ENCODE data around the gene DCHS1. TPM values are rescaled to one million over a fixed set of nuclear protein-coding genes. Genes with fewer than 3 reads are reported as not detected.

The DCHS1 gene
- total and polyA plus RNA-seq, 4 donors = 0.68 to 8.9 (median 5.8) TPM

GRCh38 chr11:6658647-6659046 is 3.0 kb upstream of the DCHS1 start:
- Histone ChIP-seq H3K27ac (ENCODE audit: low read depth in 1 of 2, low read length in 2 of 2) (no peak overlapping the region), H3K9me3 (ENCODE audit: control insufficient read depth in 4 of 4, low read length in 3 of 4) (no peaks in the 10 kb centered on the region), H3K4me1 (ENCODE audit: control insufficient read depth in 4 of 4, insufficient read depth in 4 of 4, low read length in 3 of 4) (peaks cover 0 to 10% (median 3%) of the 10 kb centered on the region in 4 donors), H3K27me3 (ENCODE audit: control insufficient read depth in 4 of 4, insufficient read depth in 4 of 4, low read length in 3 of 4) (no peaks in the 10 kb centered on the region), H3K36me3 (ENCODE audit: control insufficient read depth in 4 of 4, insufficient read depth in 3 of 4, low read depth in 1 of 4, low read length in 3 of 4) (no peaks in the 10 kb centered on the region), H3K9ac (ENCODE audit: low read depth in 1 of 2, low read length in 2 of 2) (no peak overlapping the region), H3K4me3 (ENCODE audit: low read depth in 1 of 3, low read length in 3 of 3) (no peak overlapping the region)
- no peak for TF ChIP-seq YY1 (IDR thresholded peaks at IDR 0.05)
- TF ChIP-seq ATF3 (IDR thresholded peaks at IDR 0.05) = no peak
- TF ChIP-seq EGR1 (IDR thresholded peaks at IDR 0.05; ENCODE audit: low read depth in 2 of 2) = no peak
- no peak for TF ChIP-seq HNF4G (IDR thresholded peaks at IDR 0.05)
- TF ChIP-seq, protein P1, sequence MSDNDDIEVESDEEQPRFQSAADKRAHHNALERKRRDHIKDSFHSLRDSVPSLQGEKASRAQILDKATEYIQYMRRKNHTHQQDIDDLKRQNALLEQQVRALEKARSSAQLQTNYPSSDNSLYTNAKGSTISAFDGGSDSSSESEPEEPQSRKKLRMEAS (IDR thresholded peaks at IDR 0.05) = no peak
- no peak for TF ChIP-seq SP1 (IDR thresholded peaks at IDR 0.05)
- TF ChIP-seq RXRA (IDR thresholded peaks at IDR 0.05) = no peak
- no peak for TF ChIP-seq HNF4A (conservative IDR thresholded peaks at IDR 0.05)
- TF ChIP-seq TAF1 (conservative IDR thresholded peaks at IDR 0.05) = no peak
- no peak for TF ChIP-seq REST (IDR thresholded peaks at IDR 0.05)
- TF ChIP-seq, protein P2, sequence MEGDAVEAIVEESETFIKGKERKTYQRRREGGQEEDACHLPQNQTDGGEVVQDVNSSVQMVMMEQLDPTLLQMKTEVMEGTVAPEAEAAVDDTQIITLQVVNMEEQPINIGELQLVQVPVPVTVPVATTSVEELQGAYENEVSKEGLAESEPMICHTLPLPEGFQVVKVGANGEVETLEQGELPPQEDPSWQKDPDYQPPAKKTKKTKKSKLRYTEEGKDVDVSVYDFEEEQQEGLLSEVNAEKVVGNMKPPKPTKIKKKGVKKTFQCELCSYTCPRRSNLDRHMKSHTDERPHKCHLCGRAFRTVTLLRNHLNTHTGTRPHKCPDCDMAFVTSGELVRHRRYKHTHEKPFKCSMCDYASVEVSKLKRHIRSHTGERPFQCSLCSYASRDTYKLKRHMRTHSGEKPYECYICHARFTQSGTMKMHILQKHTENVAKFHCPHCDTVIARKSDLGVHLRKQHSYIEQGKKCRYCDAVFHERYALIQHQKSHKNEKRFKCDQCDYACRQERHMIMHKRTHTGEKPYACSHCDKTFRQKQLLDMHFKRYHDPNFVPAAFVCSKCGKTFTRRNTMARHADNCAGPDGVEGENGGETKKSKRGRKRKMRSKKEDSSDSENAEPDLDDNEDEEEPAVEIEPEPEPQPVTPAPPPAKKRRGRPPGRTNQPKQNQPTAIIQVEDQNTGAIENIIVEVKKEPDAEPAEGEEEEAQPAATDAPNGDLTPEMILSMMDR (IDR thresholded peaks at IDR 0.05; ENCODE audit: low read depth, low read length, missing input control) = no peak
- no peak for TF ChIP-seq RAD21 (IDR thresholded peaks at IDR 0.05)
- TF ChIP-seq GABPA (IDR thresholded peaks at IDR 0.05 in 1 of 2, conservative IDR thresholded peaks at IDR 0.05 in 1 of 2) = no peak
- TF ChIP-seq, protein P3, sequence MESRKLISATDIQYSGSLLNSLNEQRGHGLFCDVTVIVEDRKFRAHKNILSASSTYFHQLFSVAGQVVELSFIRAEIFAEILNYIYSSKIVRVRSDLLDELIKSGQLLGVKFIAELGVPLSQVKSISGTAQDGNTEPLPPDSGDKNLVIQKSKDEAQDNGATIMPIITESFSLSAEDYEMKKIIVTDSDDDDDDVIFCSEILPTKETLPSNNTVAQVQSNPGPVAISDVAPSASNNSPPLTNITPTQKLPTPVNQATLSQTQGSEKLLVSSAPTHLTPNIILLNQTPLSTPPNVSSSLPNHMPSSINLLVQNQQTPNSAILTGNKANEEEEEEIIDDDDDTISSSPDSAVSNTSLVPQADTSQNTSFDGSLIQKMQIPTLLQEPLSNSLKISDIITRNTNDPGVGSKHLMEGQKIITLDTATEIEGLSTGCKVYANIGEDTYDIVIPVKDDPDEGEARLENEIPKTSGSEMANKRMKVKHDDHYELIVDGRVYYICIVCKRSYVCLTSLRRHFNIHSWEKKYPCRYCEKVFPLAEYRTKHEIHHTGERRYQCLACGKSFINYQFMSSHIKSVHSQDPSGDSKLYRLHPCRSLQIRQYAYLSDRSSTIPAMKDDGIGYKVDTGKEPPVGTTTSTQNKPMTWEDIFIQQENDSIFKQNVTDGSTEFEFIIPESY (IDR thresholded peaks at IDR 0.05) = no peak
- TF ChIP-seq FOXA2 (IDR thresholded peaks at IDR 0.05) = no peak
- no peak for TF ChIP-seq FOXA1 (IDR thresholded peaks at IDR 0.05)
- no peak for TF ChIP-seq NR2F2 (IDR thresholded peaks at IDR 0.05)
- no peak for DNase-seq (ENCODE audit: low spot score)

DNA sequence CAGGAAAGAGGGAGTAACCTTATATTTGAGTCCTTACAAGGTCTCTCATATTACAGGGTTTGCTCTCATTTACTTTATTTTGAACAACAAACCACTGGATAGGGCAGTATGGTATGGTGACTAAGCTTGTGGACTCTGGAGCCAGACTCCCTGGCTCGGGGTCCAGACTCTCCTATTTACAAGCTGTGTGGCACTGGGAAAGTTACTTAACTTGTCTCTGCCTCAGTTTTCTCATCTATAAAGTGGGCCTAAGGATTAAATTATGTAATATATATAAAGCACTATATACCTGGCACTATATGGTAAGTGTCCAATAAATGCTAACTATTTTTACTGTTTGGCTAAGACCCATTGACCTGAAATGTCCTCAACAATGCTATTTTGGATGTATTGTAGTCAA is 1.7 kb upstream of the DCHS1 start:
- H3K27me3 ChIP-seq (ENCODE audit: control insufficient read depth in 4 of 4, insufficient read depth in 4 of 4, low read length in 3 of 4) = no peaks in the 10 kb centered on the region
- WGBS = 60% methylated on average over 1 of the region's 1 CpG
- no peak overlapping the region for H3K4me3 ChIP-seq (ENCODE audit: low read depth in 1 of 3, low read length in 3 of 3)
- peaks cover 0 to 10% (median 3%) of the 10 kb centered on the region in 4 donors for H3K4me1 ChIP-seq (ENCODE audit: control insufficient read depth in 4 of 4, insufficient read depth in 4 of 4, low read length in 3 of 4)
- no peak for DNase-seq (ENCODE audit: low spot score)
- no peak overlapping the region for H3K9ac ChIP-seq (ENCODE audit: low read depth in 1 of 2, low read length in 2 of 2)
- H3K36me3 ChIP-seq (ENCODE audit: control insufficient read depth in 4 of 4, insufficient read depth in 3 of 4, low read depth in 1 of 4, low read length in 3 of 4) = no peaks in the 10 kb centered on the region
- H3K27ac ChIP-seq (ENCODE audit: low read depth in 1 of 2, low read length in 2 of 2) = no peak overlapping the region
- H3K9me3 ChIP-seq (ENCODE audit: control insufficient read depth in 4 of 4, low read length in 3 of 4) = no peaks in the 10 kb centered on the region
- TF ChIP-seq REST (IDR thresholded peaks at IDR 0.05) = no peak
- no peak for TF ChIP-seq TAF1 (conservative IDR thresholded peaks at IDR 0.05)
- no peak for TF ChIP-seq EGR1 (IDR thresholded peaks at IDR 0.05; ENCODE audit: low read depth in 2 of 2)
- TF ChIP-seq GABPA (IDR thresholded peaks at IDR 0.05 in 1 of 2, conservative IDR thresholded peaks at IDR 0.05 in 1 of 2) = no peak
- no peak for TF ChIP-seq HNF4A (conservative IDR thresholded peaks at IDR 0.05)
- TF ChIP-seq NR2F2 (IDR thresholded peaks at IDR 0.05) = no peak
- TF ChIP-seq, protein P1 (IDR thresholded peaks at IDR 0.05) = no peak
- TF ChIP-seq ATF3 (IDR thresholded peaks at IDR 0.05) = no peak
- no peak for TF ChIP-seq FOXA1 (IDR thresholded peaks at IDR 0.05)
- TF ChIP-seq FOXA2 (IDR thresholded peaks at IDR 0.05) = no peak
- TF ChIP-seq, protein P3 (IDR thresholded peaks at IDR 0.05) = no peak
